ENCODE data around the gene BCL2L14.

BCL2L14 gene

GRCh38 chr12:12025799-12026386 lies 44.8 kb upstream of the BCL2L14 start:
- POLR2A ChIA-PET, result no interaction called here
- CTCF ChIA-PET, result no interaction called here
- no peak for DNase-seq (ENCODE audit: extremely low spot score)
- no peak for TF ChIP-seq TARDBP (IDR thresholded peaks at IDR 0.05)

- ChIA-PET POLR2A (no interaction called here), CTCF (interaction anchor here (0.6 kb wide), 1 partner anchor 447 kb away, joined by 5 read pairs; no protein-coding TSS in a partner anchor)
- no peak for TF ChIP-seq L3MBTL2 (conservative IDR thresholded peaks at IDR 0.05)
- no peak for TF ChIP-seq SUZ12 (IDR thresholded peaks at IDR 0.05)
- no peak for TF ChIP-seq TARDBP (IDR thresholded peaks at IDR 0.05)
- DNase-seq (ENCODE audit: extremely low spot score), result no peak
These were observed 41.9 kb upstream of the BCL2L14 start for GRCh38 chr12:12028668-12029402.

GRCh38 chr12:12029653-12030052 lies 41.1 kb upstream of the BCL2L14 start:
- DNase-seq (ENCODE audit: extremely low spot score), result no peak
- POLR2A ChIA-PET, result no interaction called here
- CTCF ChIA-PET, result interaction anchor here (0.6 kb wide), 1 partner anchor 448 kb away, joined by 5 read pairs; no protein-coding TSS in a partner anchor
- TF ChIP-seq SP1 (IDR thresholded peaks at IDR 0.05) (no peak), ARNT (IDR thresholded peaks at IDR 0.05) (no peak), FOXA1 (IDR thresholded peaks at IDR 0.05) (no peak), LEF1 (IDR thresholded peaks at IDR 0.05; ENCODE audit: borderline replicate concordance) (no peak), BHLHE40 (IDR thresholded peaks at IDR 0.05; ENCODE audit: borderline replicate concordance) (no peak), NFRKB (IDR thresholded peaks at IDR 0.05) (no peak), FOXM1 (IDR thresholded peaks at IDR 0.05; ENCODE audit: borderline replicate concordance) (no peak), TARDBP (IDR thresholded peaks at IDR 0.05) (no peak), SUZ12 (IDR thresholded peaks at IDR 0.05) (no peak), L3MBTL2 (conservative IDR thresholded peaks at IDR 0.05) (no peak)

GRCh38 chr12:12032260-12032791 lies 38.4 kb upstream of the BCL2L14 start:
- CTCF ChIA-PET, result interaction anchor here (0.6 to 2.9 kb wide), 10 partner anchors 19 to 1261 kb away, joined by 3 to 52 read pairs (median 4); no protein-coding TSS in a partner anchor
- DNase-seq (ENCODE audit: extremely low spot score), result no peak
- POLR2A ChIA-PET, result no interaction called here
- TF ChIP-seq PKNOX1 (IDR thresholded peaks at IDR 0.05), result no peak
- no peak for TF ChIP-seq L3MBTL2 (conservative IDR thresholded peaks at IDR 0.05)
- TF ChIP-seq FOXK2 (IDR thresholded peaks at IDR 0.05), result no peak
- no peak for TF ChIP-seq BHLHE40 (IDR thresholded peaks at IDR 0.05; ENCODE audit: borderline replicate concordance)
- no peak for TF ChIP-seq NFRKB (IDR thresholded peaks at IDR 0.05)
- TF ChIP-seq SP1 (IDR thresholded peaks at IDR 0.05), result no peak
- TF ChIP-seq CTBP1 (IDR thresholded peaks at IDR 0.05; ENCODE audit: borderline replicate concordance), result no peak
- no peak for TF ChIP-seq HDGF (IDR thresholded peaks at IDR 0.05; ENCODE audit: borderline replicate concordance)
- TF ChIP-seq FOXA1 (IDR thresholded peaks at IDR 0.05), result no peak
- TF ChIP-seq FOXM1 (IDR thresholded peaks at IDR 0.05; ENCODE audit: borderline replicate concordance), result no peak
- no peak for TF ChIP-seq SUZ12 (IDR thresholded peaks at IDR 0.05)

GRCh38 chr12:12032851-12033797 lies 37.6 kb upstream of the BCL2L14 start:
- DNase-seq (ENCODE audit: extremely low spot score), result peak; percentile 71
- TF ChIP-seq LEF1 (IDR thresholded peaks at IDR 0.05; ENCODE audit: borderline replicate concordance) (peak; percentile 90), ELF4 (IDR thresholded peaks at IDR 0.05) (no peak)
- POLR2A ChIA-PET, result no interaction called here
- CTCF ChIA-PET, result interaction anchor here (0.6 to 2.9 kb wide), 25 partner anchors 11 to 1443 kb away, joined by 3 to 52 read pairs (median 3); no protein-coding TSS in a partner anchor

- no peak for TF ChIP-seq FOXA1 (IDR thresholded peaks at IDR 0.05)
- no peak for TF ChIP-seq CTBP1 (IDR thresholded peaks at IDR 0.05; ENCODE audit: borderline replicate concordance)
- TF ChIP-seq ARNT (IDR thresholded peaks at IDR 0.05), result no peak
- TF ChIP-seq NFRKB (IDR thresholded peaks at IDR 0.05), result no peak
- no peak for TF ChIP-seq BHLHE40 (IDR thresholded peaks at IDR 0.05; ENCODE audit: borderline replicate concordance)
- TF ChIP-seq ELF4 (IDR thresholded peaks at IDR 0.05), result no peak
- no peak for TF ChIP-seq TARDBP (IDR thresholded peaks at IDR 0.05)
- no peak for TF ChIP-seq HDGF (IDR thresholded peaks at IDR 0.05; ENCODE audit: borderline replicate concordance)
- TF ChIP-seq PKNOX1 (IDR thresholded peaks at IDR 0.05), result no peak
- no peak for TF ChIP-seq SP1 (IDR thresholded peaks at IDR 0.05)
- TF ChIP-seq FOXM1 (IDR thresholded peaks at IDR 0.05; ENCODE audit: borderline replicate concordance), result no peak
- no peak for TF ChIP-seq FOXK2 (IDR thresholded peaks at IDR 0.05)
- no peak for TF ChIP-seq SUZ12 (IDR thresholded peaks at IDR 0.05)
- TF ChIP-seq L3MBTL2 (conservative IDR thresholded peaks at IDR 0.05), result no peak
- TF ChIP-seq LEF1 (IDR thresholded peaks at IDR 0.05; ENCODE audit: borderline replicate concordance), result no peak
- TF ChIP-seq ZNF384 (IDR thresholded peaks at IDR 0.05), result no peak
- no peak for DNase-seq (ENCODE audit: extremely low spot score)
- CTCF ChIA-PET, result interaction anchor here (0.9 to 2.9 kb wide), 11 partner anchors 10 to 1263 kb away, joined by 3 to 52 read pairs (median 4); no protein-coding TSS in a partner anchor
- POLR2A ChIA-PET, result no interaction called here
These were observed 36.9 kb upstream of the BCL2L14 start for GRCh38 chr12:12033824-12034223.
